Epithelial cell of esophagus (primary cell): ENCODE results near the gene FHDC1.

ENCODE experiments used
- DNase-seq: peaks from one replicate; pipeline ENCODE4 v3.0.0; 2010; ENCODE audit warnings: low read depth
- H3K4me3 ChIP-seq: 2 replicates; pipeline ENCODE4 v1.5.1; 2011; ENCODE audit warnings: mild to moderate bottlenecking, low read length, control low read depth
- TF ChIP-seq, protein P1 (sequence below): IDR thresholded peaks from 2 replicates; pipeline ENCODE4 v1.5.1; 2011; ENCODE audit warnings: low read depth, mild to moderate bottlenecking, low read length, control low read depth, inconsistent platforms; ENCODE audit not compliant: insufficient read depth; ENCODE audit errors: missing control alignments

The FHDC1 gene

DNA sequence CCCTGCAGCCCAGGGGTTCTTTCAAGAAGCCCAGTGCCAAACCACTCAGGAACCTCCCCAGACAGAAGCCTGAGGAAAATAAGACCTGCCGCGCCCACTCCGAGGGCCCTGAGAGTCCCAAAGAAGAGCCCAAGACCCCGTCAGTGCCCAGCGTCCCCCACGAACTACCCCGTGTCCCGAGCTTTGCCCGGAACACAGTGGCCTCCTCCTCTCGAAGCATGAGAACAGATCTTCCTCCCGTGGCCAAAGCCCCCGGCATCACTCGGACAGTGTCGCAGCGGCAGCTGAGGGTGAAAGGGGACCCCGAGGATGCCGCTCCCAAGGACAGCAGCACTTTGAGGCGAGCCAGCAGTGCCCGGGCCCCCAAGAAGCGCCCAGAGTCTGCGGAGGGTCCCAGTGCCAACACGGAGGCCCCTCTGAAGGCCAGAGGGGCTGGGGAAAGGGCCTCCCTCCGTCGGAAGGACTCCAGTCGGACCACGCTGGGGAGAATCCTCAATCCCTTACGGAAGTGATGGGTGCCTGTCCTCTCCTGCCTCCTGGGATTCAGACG, 40.2 kb downstream of the FHDC1 start:
- H3K4me3 ChIP-seq = no peak overlapping the region
- no peak for DNase-seq
- TF ChIP-seq, protein P1, sequence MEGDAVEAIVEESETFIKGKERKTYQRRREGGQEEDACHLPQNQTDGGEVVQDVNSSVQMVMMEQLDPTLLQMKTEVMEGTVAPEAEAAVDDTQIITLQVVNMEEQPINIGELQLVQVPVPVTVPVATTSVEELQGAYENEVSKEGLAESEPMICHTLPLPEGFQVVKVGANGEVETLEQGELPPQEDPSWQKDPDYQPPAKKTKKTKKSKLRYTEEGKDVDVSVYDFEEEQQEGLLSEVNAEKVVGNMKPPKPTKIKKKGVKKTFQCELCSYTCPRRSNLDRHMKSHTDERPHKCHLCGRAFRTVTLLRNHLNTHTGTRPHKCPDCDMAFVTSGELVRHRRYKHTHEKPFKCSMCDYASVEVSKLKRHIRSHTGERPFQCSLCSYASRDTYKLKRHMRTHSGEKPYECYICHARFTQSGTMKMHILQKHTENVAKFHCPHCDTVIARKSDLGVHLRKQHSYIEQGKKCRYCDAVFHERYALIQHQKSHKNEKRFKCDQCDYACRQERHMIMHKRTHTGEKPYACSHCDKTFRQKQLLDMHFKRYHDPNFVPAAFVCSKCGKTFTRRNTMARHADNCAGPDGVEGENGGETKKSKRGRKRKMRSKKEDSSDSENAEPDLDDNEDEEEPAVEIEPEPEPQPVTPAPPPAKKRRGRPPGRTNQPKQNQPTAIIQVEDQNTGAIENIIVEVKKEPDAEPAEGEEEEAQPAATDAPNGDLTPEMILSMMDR = no peak

DNA sequence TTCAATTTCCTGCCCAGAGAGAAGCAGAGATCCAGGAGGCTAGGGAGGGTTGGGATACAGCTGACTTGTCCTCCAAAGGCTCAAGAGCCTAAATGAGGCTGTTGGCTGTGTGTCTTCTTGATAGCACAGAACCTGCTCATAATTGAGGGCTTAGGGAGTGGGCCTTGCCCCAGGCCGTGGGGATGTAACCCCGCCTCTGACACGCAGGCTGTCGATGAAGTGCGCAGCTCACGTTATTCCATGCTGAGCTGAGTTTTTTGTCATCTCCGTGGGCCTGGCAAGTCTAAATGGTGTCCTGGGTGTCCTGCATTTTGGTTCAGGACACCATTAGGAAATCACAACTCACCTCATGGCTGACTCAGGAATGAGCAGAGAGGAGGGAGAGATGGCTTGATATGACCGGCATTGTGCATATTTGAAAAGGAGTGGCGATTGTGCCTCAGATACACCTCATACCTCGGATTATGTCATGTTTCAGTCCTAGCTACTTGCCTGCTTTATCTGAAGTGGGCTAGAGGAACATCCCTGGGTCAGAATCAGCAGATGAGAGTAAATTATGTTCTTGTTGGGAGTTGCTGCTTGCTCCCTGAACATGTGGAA, 43.7 kb downstream of the FHDC1 start:
- no peak overlapping the region for H3K4me3 ChIP-seq
- DNase-seq = peak; percentile 80
- TF ChIP-seq, protein P1 = no peak

DNA sequence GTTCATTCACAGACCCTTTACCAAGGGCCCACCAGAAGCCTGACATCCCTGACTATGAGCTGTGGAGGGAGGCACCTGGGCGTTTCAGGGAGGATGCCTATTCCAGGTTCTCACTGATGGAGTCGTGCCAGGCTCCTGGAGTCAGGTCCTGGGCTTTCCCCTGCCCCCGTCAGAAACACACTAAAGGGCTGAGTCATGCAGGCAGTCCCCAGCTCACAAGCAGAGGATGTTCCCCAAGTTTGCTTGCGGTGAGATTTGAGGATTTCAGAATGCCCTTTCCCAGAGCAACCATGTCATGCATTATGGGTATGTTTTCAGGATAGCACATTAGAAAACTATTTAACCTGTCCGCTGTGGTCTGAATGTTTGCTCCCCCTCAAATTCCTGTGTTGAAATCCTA, 45.2 kb downstream of the FHDC1 start:
- DNase-seq = peak; percentile 85
- TF ChIP-seq, protein P1 = no peak
- no peak overlapping the region for H3K4me3 ChIP-seq

DNA sequence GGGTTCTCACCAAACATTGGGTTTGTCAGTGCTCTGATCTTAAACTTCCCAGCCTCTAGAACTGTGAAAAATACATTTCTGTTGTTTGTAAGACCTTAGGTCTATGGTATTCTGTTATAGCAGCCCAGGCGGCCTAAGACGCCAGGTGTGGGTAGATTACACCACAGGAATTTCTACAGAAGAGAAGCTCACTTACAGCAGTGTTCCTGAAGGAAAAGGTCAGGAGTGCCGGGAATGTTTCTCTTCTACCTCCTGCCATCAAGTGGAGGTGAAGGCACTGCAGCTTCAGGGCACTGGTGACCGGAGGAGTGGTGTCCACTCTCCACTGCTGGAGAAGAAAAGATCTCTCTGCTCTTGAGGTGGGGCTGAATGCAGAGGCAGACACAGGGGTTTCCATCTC, 45.7 kb downstream of the FHDC1 start:
- TF ChIP-seq, protein P1 = no peak
- H3K4me3 ChIP-seq = no peak overlapping the region
- DNase-seq = no peak

DNA sequence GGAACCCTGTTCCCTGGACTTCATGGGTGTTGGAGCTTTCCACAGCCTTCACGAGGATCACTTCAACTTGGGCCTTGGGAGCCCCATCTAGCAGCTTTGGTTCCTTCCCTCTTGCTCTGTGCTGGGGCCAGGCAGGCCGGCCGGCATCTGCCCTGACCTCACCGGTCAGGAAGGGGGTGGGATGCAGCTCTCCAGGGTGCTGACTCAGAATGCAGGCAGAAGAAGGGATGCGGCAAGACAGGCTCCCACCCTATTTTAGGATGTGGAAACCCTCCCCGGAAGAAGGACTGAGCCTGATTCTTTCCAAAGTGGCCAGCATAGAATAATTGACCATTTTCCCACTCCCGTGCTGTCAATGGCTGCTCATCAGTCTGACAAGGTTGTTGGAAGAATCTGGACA, 47.1 kb downstream of the FHDC1 start:
- H3K4me3 ChIP-seq = no peak overlapping the region
- DNase-seq = no peak
- TF ChIP-seq, protein P1 = no peak

DNA sequence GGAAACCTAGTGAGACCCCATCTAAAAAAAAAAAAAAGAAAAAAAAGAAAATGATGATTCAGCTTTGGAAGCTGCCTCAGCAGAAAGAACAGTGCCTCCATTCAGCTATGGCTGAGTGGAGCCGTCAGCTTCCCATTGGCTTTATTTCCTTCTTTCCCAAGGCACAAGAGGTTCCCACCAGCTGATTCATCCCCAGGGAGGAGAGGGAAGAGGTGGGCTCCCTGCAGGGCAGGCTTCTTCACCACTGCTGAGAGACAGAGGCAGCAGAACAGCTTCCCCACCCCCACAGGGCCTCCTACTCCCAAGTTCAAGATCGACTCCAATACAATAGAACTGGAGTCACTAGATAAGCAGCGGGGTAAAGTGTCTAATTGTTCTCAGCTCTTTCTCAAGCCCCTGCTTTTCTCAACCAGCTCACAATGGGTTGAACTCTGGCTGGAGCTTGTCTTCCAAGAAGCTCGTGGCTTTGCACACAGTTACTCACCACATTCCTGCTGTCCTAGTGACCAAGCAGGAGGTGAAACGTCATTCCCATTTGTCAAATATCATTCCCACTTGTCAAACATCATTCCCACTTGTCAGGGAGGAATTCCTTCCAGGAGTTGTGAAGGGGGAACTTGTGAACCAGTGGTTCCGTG, 47.8 kb downstream of the FHDC1 start:
- DNase-seq = peak; percentile 87
- no peak overlapping the region for H3K4me3 ChIP-seq
- TF ChIP-seq, protein P1 = no peak
